Measurements from ENCODE around the gene ACAD11. TPM values are rescaled to one million over a fixed set of nuclear protein-coding genes. Genes with fewer than 3 reads are reported as not detected.
A peak's percentile ranks its signal among the peaks of the same experiment; 100 is the strongest.

The ACAD11 gene
- total and polyA plus RNA-seq, 2 donors, result 10.2 to 26.2 TPM

DNA sequence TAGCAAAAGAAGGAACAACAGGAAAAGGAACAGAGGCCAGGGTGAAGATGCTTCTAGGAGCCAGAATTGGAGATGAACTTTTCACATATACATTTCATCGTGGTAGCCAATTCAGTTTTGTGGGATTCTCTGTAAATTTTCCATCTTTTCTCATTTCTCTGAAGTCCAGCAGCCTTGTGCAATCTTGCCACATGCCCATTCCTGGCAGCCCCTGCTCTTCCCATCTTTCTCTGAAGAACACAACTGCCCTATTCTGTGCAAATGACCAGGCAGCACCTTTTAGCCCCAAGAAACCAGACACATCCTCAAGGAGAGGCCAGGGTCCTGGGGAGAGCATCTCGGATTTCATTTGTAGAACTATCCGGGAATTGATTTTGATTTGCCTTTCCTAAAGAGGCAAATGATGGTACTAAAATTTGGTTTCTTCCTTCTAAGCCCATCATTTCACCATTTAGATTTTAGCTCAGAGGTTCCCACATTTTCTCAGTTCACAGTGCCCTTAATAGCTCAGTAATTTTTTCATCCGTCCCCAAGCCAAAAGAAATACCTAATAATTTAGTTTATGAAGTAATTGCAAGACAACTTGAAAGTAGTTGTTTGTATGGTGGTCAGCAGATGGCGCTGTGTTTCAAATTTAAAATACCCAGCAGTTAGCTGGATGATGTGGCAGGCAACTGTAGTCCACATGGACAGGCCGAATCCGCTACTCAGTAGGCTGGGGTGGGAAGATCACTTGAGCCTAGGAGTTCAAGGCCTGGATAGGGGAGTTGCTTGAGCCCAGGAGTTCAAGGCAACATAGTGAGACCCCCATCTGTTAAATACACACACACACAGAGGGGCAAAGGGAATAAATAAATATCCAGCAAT lies 123.8 kb downstream of the ACAD11 start:
- H3K4me3 ChIP-seq (ENCODE audit: low read length in 2 of 2), result no peak overlapping the region
- WGBS, result 81% methylated on average over 7 of the region's 7 CpGs
- H3K36me3 ChIP-seq (ENCODE audit: control insufficient read depth in 2 of 2, insufficient read depth in 2 of 2, low read length in 1 of 2), result peaks cover 14 to 25% of the 10 kb centered on the region in 2 donors
- no peaks in the 10 kb centered on the region for H3K9me3 ChIP-seq (ENCODE audit: control insufficient read depth in 2 of 2, insufficient read depth in 1 of 2, low read length in 1 of 2)
- no peaks in the 10 kb centered on the region for H3K4me1 ChIP-seq (ENCODE audit: control insufficient read depth in 2 of 2, insufficient read depth in 2 of 2, low read length in 2 of 2)
- no peaks in the 10 kb centered on the region for H3K27me3 ChIP-seq (ENCODE audit: control insufficient read depth in 2 of 2, insufficient read depth in 1 of 2, low read length in 1 of 2)
- peak; percentile 11 to 67 (median 42) for DNase-seq (ENCODE audit: low read depth in 6 of 9, low spot score in 9 of 9)
- H3K27ac ChIP-seq (ENCODE audit: low read depth in 1 of 2, low read length in 1 of 2), result no peak overlapping the region

DNA sequence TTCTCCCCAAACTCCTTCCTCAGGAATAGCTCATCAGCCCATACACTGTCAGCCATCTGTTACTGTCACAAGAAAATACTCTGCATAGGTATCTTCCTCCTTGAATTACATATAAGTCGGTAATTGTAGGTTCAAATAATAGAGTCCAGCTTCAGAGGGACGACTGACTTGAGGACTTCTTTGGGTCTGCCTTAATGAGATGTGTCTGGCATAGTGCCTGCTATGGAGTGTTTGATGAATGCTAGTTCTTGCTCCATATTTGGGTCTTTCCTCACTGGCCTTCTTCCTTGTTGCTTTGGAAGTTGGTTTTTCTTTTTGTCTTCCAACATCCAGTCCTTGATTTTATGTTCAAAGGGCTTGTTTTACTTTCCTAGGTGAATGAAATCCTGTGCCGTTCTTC lies 129.0 kb downstream of the ACAD11 start:
- no peak for DNase-seq (ENCODE audit: low read depth in 6 of 9, low spot score in 9 of 9)
- H3K36me3 ChIP-seq (ENCODE audit: control insufficient read depth in 2 of 2, insufficient read depth in 2 of 2, low read length in 1 of 2), result peaks cover 18 to 39% of the 10 kb centered on the region in 2 donors
- H3K27ac ChIP-seq (ENCODE audit: low read depth in 1 of 2, low read length in 1 of 2), result no peak overlapping the region
- no peaks in the 10 kb centered on the region for H3K9me3 ChIP-seq (ENCODE audit: control insufficient read depth in 2 of 2, insufficient read depth in 1 of 2, low read length in 1 of 2)
- H3K27me3 ChIP-seq (ENCODE audit: control insufficient read depth in 2 of 2, insufficient read depth in 1 of 2, low read length in 1 of 2), result no peaks in the 10 kb centered on the region
- no peaks in the 10 kb centered on the region for H3K4me1 ChIP-seq (ENCODE audit: control insufficient read depth in 2 of 2, insufficient read depth in 2 of 2, low read length in 2 of 2)
- H3K4me3 ChIP-seq (ENCODE audit: low read length in 2 of 2), result no peak overlapping the region
- 98% methylated on average over 3 of the region's 3 CpGs for WGBS

DNA sequence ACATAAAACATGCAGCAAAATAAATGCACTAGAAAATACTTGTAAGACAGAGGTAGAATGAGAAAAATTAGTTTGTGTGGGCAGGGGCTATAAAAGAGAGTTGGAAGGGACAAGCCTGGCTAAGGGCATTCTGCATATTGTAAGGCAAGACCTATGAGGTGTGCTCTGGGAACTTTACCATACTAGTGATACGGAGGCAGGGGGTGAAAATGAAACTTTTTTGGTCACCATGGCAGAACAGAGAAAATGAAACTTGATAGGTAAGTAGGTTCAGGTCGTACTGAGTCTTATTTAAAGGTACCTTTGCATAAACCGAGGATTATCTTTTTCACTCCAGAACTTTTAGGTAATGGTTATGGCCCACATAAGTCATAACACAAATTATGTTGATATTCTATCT lies 137.3 kb downstream of the ACAD11 start:
- H3K36me3 ChIP-seq (ENCODE audit: control insufficient read depth in 2 of 2, insufficient read depth in 2 of 2, low read length in 1 of 2), result peaks cover 11 to 45% of the 10 kb centered on the region in 2 donors
- H3K27ac ChIP-seq (ENCODE audit: low read depth in 1 of 2, low read length in 1 of 2), result no peak overlapping the region
- no peaks in the 10 kb centered on the region for H3K27me3 ChIP-seq (ENCODE audit: control insufficient read depth in 2 of 2, insufficient read depth in 1 of 2, low read length in 1 of 2)
- no peaks in the 10 kb centered on the region for H3K4me1 ChIP-seq (ENCODE audit: control insufficient read depth in 2 of 2, insufficient read depth in 2 of 2, low read length in 2 of 2)
- WGBS, result 97% methylated on average over 3 of the region's 3 CpGs
- DNase-seq (ENCODE audit: low read depth in 6 of 9, low spot score in 9 of 9), result no peak
- no peak overlapping the region for H3K4me3 ChIP-seq (ENCODE audit: low read length in 2 of 2)
- H3K9me3 ChIP-seq (ENCODE audit: control insufficient read depth in 2 of 2, insufficient read depth in 1 of 2, low read length in 1 of 2), result no peaks in the 10 kb centered on the region

DNA sequence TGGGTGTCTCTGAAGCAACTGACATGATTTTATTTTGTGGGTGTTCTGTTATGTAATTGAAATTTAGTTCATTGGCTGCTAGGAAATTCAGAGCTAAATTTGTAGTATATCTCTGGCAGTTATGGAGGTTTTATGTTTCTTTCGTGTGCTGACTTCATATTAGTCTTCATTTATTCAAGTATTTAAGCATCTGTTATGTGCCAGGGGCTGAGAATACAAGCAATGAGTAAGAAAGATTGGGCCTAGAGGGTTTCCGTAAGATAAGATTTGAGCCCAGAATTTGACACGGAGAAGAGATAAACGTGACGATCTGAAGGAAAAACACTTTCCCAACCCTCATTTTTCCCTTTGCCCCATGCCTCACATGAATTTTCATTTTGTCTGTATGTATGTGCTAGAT lies 137.7 kb downstream of the ACAD11 start:
- DNase-seq (ENCODE audit: low read depth in 6 of 9, low spot score in 9 of 9), result no peak
- Histone ChIP-seq H3K27me3 (ENCODE audit: control insufficient read depth in 2 of 2, insufficient read depth in 1 of 2, low read length in 1 of 2) (no peaks in the 10 kb centered on the region), H3K36me3 (ENCODE audit: control insufficient read depth in 2 of 2, insufficient read depth in 2 of 2, low read length in 1 of 2) (peaks cover 14 to 46% of the 10 kb centered on the region in 2 donors), H3K4me1 (ENCODE audit: control insufficient read depth in 2 of 2, insufficient read depth in 2 of 2, low read length in 2 of 2) (no peaks in the 10 kb centered on the region), H3K27ac (ENCODE audit: low read depth in 1 of 2, low read length in 1 of 2) (no peak overlapping the region), H3K4me3 (ENCODE audit: low read length in 2 of 2) (no peak overlapping the region), H3K9me3 (ENCODE audit: control insufficient read depth in 2 of 2, insufficient read depth in 1 of 2, low read length in 1 of 2) (no peaks in the 10 kb centered on the region)
- 99% methylated on average over 5 of the region's 5 CpGs for WGBS

DNA sequence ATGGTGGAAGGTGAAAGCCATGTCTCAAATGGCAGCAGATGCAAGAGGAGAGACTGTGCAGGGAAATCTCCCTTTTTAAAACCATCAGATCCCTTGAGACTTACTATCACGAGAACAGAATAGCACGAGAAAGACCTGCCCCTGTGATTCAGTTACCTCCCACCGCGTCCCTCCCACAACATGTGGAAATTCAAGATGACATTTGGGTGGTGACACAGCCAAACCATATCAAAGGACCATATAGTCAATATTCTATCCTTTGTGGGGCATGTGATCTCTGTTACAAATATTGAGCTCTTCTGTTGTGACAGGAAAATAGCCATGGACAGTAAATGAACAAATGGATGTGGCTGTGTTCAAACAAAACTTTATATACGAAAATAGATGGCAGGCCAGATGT lies 139.7 kb downstream of the ACAD11 start:
- H3K27ac ChIP-seq (ENCODE audit: low read depth in 1 of 2, low read length in 1 of 2), result no peak overlapping the region
- DNase-seq (ENCODE audit: low read depth in 6 of 9, low spot score in 9 of 9), result no peak
- whole genome bisulfite sequencing, result 98% methylated on average over 5 of the region's 5 CpGs
- H3K4me1 ChIP-seq (ENCODE audit: control insufficient read depth in 2 of 2, insufficient read depth in 2 of 2, low read length in 2 of 2), result no peaks in the 10 kb centered on the region
- H3K27me3 ChIP-seq (ENCODE audit: control insufficient read depth in 2 of 2, insufficient read depth in 1 of 2, low read length in 1 of 2), result no peaks in the 10 kb centered on the region
- H3K36me3 ChIP-seq (ENCODE audit: control insufficient read depth in 2 of 2, insufficient read depth in 2 of 2, low read length in 1 of 2), result peaks cover 19 to 52% of the 10 kb centered on the region in 2 donors
- no peaks in the 10 kb centered on the region for H3K9me3 ChIP-seq (ENCODE audit: control insufficient read depth in 2 of 2, insufficient read depth in 1 of 2, low read length in 1 of 2)
- no peak overlapping the region for H3K4me3 ChIP-seq (ENCODE audit: low read length in 2 of 2)

DNA sequence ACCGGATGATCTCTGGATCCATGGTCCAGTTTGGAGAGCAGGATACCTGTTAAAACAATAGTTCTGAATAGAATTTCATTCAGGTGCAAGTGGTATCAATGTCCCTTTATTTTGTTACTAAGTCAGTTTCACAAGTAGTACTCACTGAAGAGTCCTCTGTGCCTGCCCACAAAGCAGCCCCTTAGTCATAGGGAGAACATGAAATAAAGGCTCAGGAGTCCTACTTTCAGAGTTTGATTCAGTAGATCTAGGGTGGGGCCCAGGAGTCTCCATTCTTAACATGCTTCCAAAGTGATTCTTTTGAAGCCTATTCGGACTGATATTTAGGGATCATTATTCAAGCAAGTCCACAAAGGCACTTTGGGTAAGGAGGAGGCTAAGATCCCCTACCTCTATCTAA lies 142.3 kb downstream of the ACAD11 start:
- Histone ChIP-seq H3K27me3 (ENCODE audit: control insufficient read depth in 2 of 2, insufficient read depth in 1 of 2, low read length in 1 of 2) (no peaks in the 10 kb centered on the region), H3K36me3 (ENCODE audit: control insufficient read depth in 2 of 2, insufficient read depth in 2 of 2, low read length in 1 of 2) (peaks cover 14 to 44% of the 10 kb centered on the region in 2 donors), H3K9me3 (ENCODE audit: control insufficient read depth in 2 of 2, insufficient read depth in 1 of 2, low read length in 1 of 2) (no peaks in the 10 kb centered on the region), H3K4me3 (ENCODE audit: low read length in 2 of 2) (no peak overlapping the region), H3K4me1 (ENCODE audit: control insufficient read depth in 2 of 2, insufficient read depth in 2 of 2, low read length in 2 of 2) (no peaks in the 10 kb centered on the region), H3K27ac (ENCODE audit: low read depth in 1 of 2, low read length in 1 of 2) (no peak overlapping the region)
- DNase-seq (ENCODE audit: low read depth in 6 of 9, low spot score in 9 of 9), result no peak
- WGBS, result over 99% methylated on average over 2 of the region's 2 CpGs

DNA sequence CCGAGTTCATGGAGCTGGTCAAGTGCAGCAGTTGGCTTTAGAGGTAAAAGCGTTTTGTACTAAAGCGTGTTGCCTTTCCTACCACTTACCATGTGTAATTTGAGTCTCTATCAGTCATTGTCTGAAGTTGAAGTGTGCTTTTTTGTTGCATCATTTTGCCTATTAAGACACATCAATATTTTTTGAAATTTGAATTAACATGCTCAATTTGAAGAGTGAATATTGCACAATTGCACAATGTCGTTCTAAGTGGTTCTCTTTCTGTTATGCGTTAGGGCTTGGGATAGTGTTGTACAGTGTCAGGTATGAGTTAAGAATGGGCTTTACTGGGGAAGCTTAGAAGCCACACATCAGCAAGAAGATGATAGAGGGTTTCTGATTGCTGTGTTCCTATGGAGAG lies 146.6 kb downstream of the ACAD11 start:
- WGBS, result 98% methylated on average over 5 of the region's 5 CpGs
- DNase-seq (ENCODE audit: low read depth in 6 of 9, low spot score in 9 of 9), result no peak
- H3K4me1 ChIP-seq (ENCODE audit: control insufficient read depth in 2 of 2, insufficient read depth in 2 of 2, low read length in 2 of 2), result no peaks in the 10 kb centered on the region
- no peak overlapping the region for H3K27ac ChIP-seq (ENCODE audit: low read depth in 1 of 2, low read length in 1 of 2)
- no peaks in the 10 kb centered on the region for H3K27me3 ChIP-seq (ENCODE audit: control insufficient read depth in 2 of 2, insufficient read depth in 1 of 2, low read length in 1 of 2)
- H3K4me3 ChIP-seq (ENCODE audit: low read length in 2 of 2), result no peak overlapping the region
- H3K36me3 ChIP-seq (ENCODE audit: control insufficient read depth in 2 of 2, insufficient read depth in 2 of 2, low read length in 1 of 2), result peaks cover 18 to 48% of the 10 kb centered on the region in 2 donors
- H3K9me3 ChIP-seq (ENCODE audit: control insufficient read depth in 2 of 2, insufficient read depth in 1 of 2, low read length in 1 of 2), result no peaks in the 10 kb centered on the region

DNA sequence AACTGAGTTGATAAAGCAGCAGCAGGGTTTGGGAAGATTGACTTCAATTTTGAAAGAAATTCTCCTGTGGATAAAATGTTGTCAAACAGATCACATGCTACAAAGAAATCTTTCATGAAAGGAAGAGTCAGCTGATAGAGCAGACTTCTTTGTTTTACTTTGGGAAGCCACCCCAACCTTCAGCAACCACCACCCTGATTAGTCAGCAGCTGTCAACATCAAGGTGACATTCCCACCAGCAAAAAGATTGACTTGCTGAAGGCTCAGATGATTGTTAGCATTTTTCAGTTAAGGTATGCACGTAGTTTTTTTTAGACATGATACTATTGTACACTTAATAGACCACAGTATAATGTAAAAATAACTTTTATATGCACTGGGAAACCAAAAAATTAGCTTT lies 150.1 kb downstream of the ACAD11 start:
- WGBS, result 97% methylated on average over 1 of the region's 1 CpG
- Histone ChIP-seq H3K27ac (ENCODE audit: low read depth in 1 of 2, low read length in 1 of 2) (no peak overlapping the region), H3K4me3 (ENCODE audit: low read length in 2 of 2) (no peak overlapping the region), H3K27me3 (ENCODE audit: control insufficient read depth in 2 of 2, insufficient read depth in 1 of 2, low read length in 1 of 2) (no peaks in the 10 kb centered on the region), H3K36me3 (ENCODE audit: control insufficient read depth in 2 of 2, insufficient read depth in 2 of 2, low read length in 1 of 2) (peaks cover 20 to 53% of the 10 kb centered on the region in 2 donors), H3K9me3 (ENCODE audit: control insufficient read depth in 2 of 2, insufficient read depth in 1 of 2, low read length in 1 of 2) (no peaks in the 10 kb centered on the region), H3K4me1 (ENCODE audit: control insufficient read depth in 2 of 2, insufficient read depth in 2 of 2, low read length in 2 of 2) (no peaks in the 10 kb centered on the region)
- no peak for DNase-seq (ENCODE audit: low read depth in 6 of 9, low spot score in 9 of 9)

DNA sequence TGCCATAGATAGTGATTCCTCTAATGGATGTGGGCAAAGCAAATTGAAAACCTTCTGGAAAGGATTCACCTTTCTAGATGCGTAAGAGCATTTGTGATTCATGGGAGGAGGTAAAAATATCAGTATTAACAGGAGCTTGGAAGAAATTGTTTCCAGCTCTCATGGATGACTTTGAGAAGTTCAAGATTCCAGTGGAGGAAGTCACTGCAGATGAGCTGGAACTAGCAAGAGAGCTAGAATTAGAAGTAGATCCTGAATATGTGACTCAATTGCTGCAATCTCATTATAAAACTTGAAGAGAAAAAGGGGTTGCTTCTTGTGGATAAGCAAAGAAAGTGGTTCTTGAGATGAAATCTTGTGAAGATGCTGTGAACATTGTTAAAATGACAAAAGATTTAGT lies 150.5 kb downstream of the ACAD11 start:
- Histone ChIP-seq H3K27ac (ENCODE audit: low read depth in 1 of 2, low read length in 1 of 2) (no peak overlapping the region), H3K27me3 (ENCODE audit: control insufficient read depth in 2 of 2, insufficient read depth in 1 of 2, low read length in 1 of 2) (no peaks in the 10 kb centered on the region), H3K4me3 (ENCODE audit: low read length in 2 of 2) (no peak overlapping the region), H3K4me1 (ENCODE audit: control insufficient read depth in 2 of 2, insufficient read depth in 2 of 2, low read length in 2 of 2) (no peaks in the 10 kb centered on the region), H3K36me3 (ENCODE audit: control insufficient read depth in 2 of 2, insufficient read depth in 2 of 2, low read length in 1 of 2) (peaks cover 20 to 56% of the 10 kb centered on the region in 2 donors), H3K9me3 (ENCODE audit: control insufficient read depth in 2 of 2, insufficient read depth in 1 of 2, low read length in 1 of 2) (no peaks in the 10 kb centered on the region)
- DNase-seq (ENCODE audit: low read depth in 6 of 9, low spot score in 9 of 9), result no peak
- WGBS, result 94% methylated on average over 1 of the region's 1 CpG
